ENCODE results near the gene TLE1. TPM values are rescaled to one million over a fixed set of nuclear protein-coding genes. Genes with fewer than 3 reads are reported as not detected.
A peak's percentile ranks its signal among the peaks of the same experiment; 100 is the strongest.

TLE1 gene
- total and polyA plus RNA-seq, 2 experiments from 2014 or later, result 100 to 117 TPM

DNA sequence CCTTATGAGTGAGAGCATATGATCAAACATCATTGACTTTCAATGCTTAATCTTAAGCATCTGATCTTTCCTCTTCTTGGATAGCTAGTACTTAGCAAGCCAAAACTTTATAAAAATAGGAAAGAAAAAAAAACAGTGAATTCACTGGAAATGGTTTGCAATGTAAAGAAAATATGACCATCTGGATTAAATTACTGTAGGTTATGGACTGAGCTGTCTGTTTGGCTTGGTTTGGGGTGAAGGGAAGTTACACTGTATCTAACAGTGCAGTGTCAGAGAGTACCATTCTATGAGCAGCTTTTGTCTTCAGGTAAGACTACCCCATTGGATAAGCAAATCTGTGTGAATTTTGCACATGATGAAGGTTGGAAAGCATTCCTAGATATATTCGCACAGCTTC, 151.4 kb downstream of the TLE1 start:
- TF ChIP-seq EZH2 (IDR thresholded peaks at IDR 0.05; ENCODE audit: borderline replicate concordance), result no peak
- TF ChIP-seq, protein P1, sequence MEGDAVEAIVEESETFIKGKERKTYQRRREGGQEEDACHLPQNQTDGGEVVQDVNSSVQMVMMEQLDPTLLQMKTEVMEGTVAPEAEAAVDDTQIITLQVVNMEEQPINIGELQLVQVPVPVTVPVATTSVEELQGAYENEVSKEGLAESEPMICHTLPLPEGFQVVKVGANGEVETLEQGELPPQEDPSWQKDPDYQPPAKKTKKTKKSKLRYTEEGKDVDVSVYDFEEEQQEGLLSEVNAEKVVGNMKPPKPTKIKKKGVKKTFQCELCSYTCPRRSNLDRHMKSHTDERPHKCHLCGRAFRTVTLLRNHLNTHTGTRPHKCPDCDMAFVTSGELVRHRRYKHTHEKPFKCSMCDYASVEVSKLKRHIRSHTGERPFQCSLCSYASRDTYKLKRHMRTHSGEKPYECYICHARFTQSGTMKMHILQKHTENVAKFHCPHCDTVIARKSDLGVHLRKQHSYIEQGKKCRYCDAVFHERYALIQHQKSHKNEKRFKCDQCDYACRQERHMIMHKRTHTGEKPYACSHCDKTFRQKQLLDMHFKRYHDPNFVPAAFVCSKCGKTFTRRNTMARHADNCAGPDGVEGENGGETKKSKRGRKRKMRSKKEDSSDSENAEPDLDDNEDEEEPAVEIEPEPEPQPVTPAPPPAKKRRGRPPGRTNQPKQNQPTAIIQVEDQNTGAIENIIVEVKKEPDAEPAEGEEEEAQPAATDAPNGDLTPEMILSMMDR (IDR thresholded peaks at IDR 0.05; ENCODE audit: poor library complexity), result no peak
- TF ChIP-seq EZH2phosphoT487 (IDR thresholded peaks at IDR 0.05; ENCODE audit: low read depth, severe bottlenecking, unreplicated experiment), result no peak
- H4K20me1 ChIP-seq (ENCODE audit: insufficient read depth, poor library complexity, severe bottlenecking), result no peaks in the 10 kb centered on the region
- peaks cover 19% of the 10 kb centered on the region for H3K4me1 ChIP-seq (ENCODE audit: insufficient read depth)
- H2AFZ ChIP-seq, result no peak overlapping the region
- H3K27me3 ChIP-seq, result no peaks in the 10 kb centered on the region
- no peaks in the 10 kb centered on the region for H3K79me2 ChIP-seq
- no peaks in the 10 kb centered on the region for H3K36me3 ChIP-seq (replicated peaks; ENCODE audit: insufficient read depth, low read depth)
- WGBS (ENCODE audit: low lambda C conversion rate, missing lambda C conversion rate), result 73% methylated on average over 1 of the region's 1 CpG
- H3K9me2 ChIP-seq (replicated peaks; ENCODE audit: insufficient read depth), result no peaks in the 10 kb centered on the region
- no peaks in the 10 kb centered on the region for H3K9me3 ChIP-seq (ENCODE audit: low read depth)
- no peak overlapping the region for H3K4me3 ChIP-seq
- H3K27ac ChIP-seq, result no peak overlapping the region
- no peak for DNase-seq (ENCODE audit: low spot score)
- H3K4me2 ChIP-seq, result no peak overlapping the region

DNA sequence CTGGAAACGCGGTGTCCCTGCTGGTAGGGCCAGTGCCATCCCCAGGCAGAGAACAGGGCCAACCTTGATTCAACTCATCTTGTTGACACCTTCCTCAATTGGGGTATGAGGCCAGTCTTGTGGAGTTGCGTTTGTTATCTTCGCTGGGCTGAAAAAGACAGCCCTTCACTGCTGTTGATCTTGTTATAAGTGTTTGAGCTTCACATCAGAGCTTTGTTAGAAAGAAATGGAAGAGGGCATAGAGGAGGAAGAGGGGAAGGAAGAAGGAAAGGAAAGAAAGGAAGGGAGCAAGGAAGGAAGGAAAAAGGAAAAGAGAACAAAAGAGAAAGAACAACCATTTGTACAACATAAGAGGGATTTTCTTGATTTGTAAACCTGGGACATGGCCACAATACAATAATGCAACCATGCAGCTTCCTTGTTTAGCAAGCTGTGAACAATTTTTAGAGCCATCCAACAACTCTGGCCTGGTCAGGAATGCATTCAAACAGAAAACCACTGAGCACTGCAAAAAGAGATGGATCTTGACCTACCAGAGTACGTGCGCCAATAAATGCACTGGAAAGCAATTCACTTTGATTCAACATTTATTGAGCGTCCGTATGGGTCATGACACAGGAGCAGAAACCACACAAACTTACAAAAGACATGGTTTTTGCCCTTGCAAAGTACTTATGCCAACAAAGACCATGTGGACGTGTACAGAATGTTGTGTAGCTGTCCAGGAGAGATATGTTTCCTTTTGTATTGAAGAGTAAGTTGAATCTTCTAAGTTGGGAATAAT, 152.9 kb downstream of the TLE1 start:
- 77% methylated on average over 9 of the region's 9 CpGs for WGBS (ENCODE audit: low lambda C conversion rate, missing lambda C conversion rate)
- Histone ChIP-seq H2AFZ (no peak overlapping the region), H3K79me2 (no peaks in the 10 kb centered on the region), H3K4me3 (no peak overlapping the region), H3K27ac (peak overlapping the region; percentile 78), H3K4me2 (peak overlapping the region; percentile 16), H3K4me1 (ENCODE audit: insufficient read depth) (peaks cover 19% of the 10 kb centered on the region), H4K20me1 (ENCODE audit: insufficient read depth, poor library complexity, severe bottlenecking) (no peaks in the 10 kb centered on the region), H3K9me2 (replicated peaks; ENCODE audit: insufficient read depth) (no peaks in the 10 kb centered on the region), H3K36me3 (replicated peaks; ENCODE audit: insufficient read depth, low read depth) (no peaks in the 10 kb centered on the region), H3K27me3 (no peaks in the 10 kb centered on the region), H3K9me3 (ENCODE audit: low read depth) (no peaks in the 10 kb centered on the region)
- no peak for DNase-seq (ENCODE audit: low spot score)
- TF ChIP-seq, protein P1 (IDR thresholded peaks at IDR 0.05; ENCODE audit: poor library complexity), result no peak
- TF ChIP-seq EZH2 (IDR thresholded peaks at IDR 0.05; ENCODE audit: borderline replicate concordance), result no peak
- no peak for TF ChIP-seq EZH2phosphoT487 (IDR thresholded peaks at IDR 0.05; ENCODE audit: low read depth, severe bottlenecking, unreplicated experiment)

DNA sequence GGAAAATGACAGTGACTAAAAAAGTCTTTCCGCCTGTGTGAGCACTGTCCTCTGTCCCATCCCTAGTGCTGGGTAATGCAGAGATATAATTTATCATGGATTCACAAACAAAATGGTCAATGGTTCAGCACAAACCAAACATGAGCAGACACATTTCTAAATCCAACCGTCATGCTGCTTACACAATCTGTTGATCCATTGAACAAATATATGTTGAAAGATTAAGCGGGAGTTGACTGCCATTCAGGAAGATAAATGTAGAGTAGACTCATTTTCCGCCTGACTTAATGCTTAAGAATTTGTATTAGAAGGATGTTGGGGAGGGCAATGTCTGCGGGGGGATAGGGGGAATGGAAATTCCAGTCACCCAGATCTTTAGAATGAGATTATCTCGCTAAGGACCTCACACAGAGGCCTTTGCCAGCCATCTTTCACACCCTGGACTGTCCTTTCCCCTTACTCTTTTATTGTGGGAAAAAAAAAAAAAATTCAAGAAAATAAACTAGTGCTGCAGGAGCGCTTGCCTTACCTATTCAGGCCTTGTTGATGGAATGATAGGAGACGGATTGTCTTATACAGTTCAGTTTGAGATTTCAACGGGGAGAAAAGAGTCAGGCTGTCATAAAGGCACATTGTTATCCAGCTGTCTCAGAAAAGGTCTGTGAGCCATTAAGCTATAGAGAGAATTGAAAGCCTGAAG, 153.7 kb downstream of the TLE1 start:
- no peaks in the 10 kb centered on the region for H3K9me3 ChIP-seq (ENCODE audit: low read depth)
- peak overlapping the region; percentile 78 for H3K27ac ChIP-seq
- H3K4me3 ChIP-seq, result no peak overlapping the region
- H2AFZ ChIP-seq, result no peak overlapping the region
- 35% methylated on average over 9 of the region's 9 CpGs for WGBS (ENCODE audit: low lambda C conversion rate, missing lambda C conversion rate)
- TF ChIP-seq EZH2phosphoT487 (IDR thresholded peaks at IDR 0.05; ENCODE audit: low read depth, severe bottlenecking, unreplicated experiment), result no peak
- TF ChIP-seq, protein P1 (IDR thresholded peaks at IDR 0.05; ENCODE audit: poor library complexity), result no peak
- no peak for TF ChIP-seq EZH2 (IDR thresholded peaks at IDR 0.05; ENCODE audit: borderline replicate concordance)
- no peaks in the 10 kb centered on the region for H3K9me2 ChIP-seq (replicated peaks; ENCODE audit: insufficient read depth)
- H3K36me3 ChIP-seq (replicated peaks; ENCODE audit: insufficient read depth, low read depth), result no peaks in the 10 kb centered on the region
- H3K4me2 ChIP-seq, result peak overlapping the region; percentile 16
- H3K27me3 ChIP-seq, result no peaks in the 10 kb centered on the region
- no peaks in the 10 kb centered on the region for H4K20me1 ChIP-seq (ENCODE audit: insufficient read depth, poor library complexity, severe bottlenecking)
- H3K4me1 ChIP-seq (ENCODE audit: insufficient read depth), result peaks cover 19% of the 10 kb centered on the region
- peak; percentile 53 for DNase-seq (ENCODE audit: low spot score)
- H3K79me2 ChIP-seq, result no peaks in the 10 kb centered on the region

Data from hepatocyte (in vitro differentiated cells).